HG02798 (cell line): ENCODE measurements around the gene TMEM147.

Experiments
- ATAC-seq: cut with Tn5 transposase; IDR thresholded peaks from one replicate; pipeline ENCODE4 v1.9.1; 2021; ENCODE audit warnings: mild to moderate bottlenecking; ENCODE audit not compliant: unreplicated experiment, poor library complexity

TMEM147 gene

DNA sequence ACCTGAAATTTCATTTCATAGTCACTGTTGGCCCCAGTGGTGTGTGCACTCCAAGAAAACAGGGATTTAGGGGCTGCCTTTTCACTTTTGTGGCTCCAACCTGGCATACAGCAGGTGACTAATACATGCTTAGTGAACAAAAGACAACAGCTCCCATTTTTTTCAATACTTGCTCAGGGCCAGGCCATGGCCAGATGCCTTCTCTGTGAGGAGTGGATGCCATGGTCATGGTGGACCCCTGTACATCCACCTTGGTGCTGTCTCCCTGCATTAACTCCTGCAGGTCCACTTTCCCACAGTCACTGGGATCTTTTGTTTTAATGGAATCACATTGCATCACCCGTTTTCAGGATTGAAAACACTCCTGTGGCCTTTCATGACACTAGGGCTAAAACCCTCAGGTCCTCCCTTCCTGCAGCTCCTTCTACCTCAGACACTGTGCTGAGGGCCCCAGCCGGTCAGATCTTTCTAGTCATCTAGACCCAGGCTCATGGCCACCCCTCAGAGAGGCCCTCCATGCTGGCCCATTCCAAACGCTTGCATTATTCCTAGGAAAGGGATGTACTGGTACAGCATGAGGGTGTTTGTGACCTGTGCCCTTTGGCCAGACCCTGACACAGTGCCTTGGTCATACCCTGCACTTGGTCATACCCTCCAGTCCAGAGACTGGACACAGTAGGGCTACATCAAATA is 1.2 kb upstream of the TMEM147 start:
- ATAC-seq, result no peak

DNA sequence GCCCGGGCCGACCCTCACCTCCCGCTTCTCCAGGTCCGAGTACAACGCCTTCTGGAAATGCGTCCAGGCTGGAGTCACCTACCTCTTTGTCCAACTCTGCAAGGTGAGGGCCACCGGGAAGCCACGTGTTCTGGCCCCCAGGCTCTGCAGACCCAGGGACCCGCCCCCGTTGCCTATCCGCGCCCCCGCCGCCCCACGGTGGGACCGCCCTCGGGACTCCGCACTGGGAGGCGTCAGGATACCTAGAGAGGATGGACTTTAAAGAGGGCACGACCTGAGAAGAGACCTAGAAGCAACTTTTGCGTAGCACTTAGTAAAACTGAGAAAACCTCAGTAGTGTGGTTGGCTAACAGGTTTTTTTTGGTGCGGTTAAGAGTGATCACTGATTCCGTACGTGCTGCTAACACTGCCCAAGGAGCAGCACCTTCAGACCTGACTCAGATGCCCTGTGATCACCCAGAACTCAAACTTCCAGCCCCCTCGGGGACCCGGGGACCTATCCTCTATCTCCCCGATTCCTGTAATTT is 492 bp downstream of the TMEM147 start:
- peak; percentile 46 for ATAC-seq

DNA sequence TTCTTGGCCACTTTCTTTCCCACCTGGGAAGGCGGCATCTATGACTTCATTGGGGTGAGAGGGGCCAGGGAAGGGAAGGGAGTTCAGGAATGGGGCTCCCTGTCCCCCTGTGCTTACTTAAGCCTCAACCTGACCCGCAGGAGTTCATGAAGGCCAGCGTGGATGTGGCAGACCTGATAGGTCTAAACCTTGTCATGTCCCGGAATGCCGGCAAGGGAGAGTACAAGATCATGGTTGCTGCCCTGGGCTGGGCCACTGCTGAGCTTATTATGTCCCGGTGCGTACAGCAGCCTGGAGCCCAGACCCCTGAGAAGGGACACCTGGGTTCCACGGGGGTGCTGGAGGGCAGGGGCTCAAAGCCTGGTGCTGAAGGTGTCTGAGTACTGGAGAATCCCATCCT is 1.1 kb downstream of the TMEM147 start:
- no peak for ATAC-seq

DNA sequence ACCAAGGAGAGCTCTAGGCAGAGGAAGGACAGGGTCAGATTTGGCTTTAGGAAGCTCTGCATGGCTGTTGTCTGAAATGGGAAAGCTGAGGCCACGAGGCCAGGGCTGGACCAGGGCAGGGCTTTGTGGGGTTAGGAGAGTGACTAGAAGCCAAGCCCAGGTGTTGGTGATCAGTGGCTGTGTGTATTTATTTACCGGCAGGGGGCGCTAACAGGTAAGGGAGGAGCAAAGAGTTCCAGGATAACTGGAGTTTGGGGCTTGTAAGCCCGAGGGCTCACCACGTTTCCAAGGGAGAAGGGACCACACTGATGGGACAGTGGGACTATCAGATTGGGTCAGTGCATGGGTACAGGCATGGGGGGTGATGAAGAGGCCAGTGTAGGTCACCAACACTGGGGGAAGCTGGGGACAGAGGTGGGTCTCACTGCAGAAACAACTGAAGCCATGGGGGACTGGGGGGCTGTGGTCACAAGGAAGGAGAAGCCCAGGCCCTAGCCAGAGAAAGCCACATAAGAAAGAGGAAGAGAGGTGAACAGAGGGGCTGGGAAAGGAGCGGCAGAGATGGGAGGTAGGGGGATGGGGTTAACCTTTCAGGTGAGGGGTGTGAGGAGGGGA is 3.9 kb downstream of the TMEM147 start:
- no peak for ATAC-seq

DNA sequence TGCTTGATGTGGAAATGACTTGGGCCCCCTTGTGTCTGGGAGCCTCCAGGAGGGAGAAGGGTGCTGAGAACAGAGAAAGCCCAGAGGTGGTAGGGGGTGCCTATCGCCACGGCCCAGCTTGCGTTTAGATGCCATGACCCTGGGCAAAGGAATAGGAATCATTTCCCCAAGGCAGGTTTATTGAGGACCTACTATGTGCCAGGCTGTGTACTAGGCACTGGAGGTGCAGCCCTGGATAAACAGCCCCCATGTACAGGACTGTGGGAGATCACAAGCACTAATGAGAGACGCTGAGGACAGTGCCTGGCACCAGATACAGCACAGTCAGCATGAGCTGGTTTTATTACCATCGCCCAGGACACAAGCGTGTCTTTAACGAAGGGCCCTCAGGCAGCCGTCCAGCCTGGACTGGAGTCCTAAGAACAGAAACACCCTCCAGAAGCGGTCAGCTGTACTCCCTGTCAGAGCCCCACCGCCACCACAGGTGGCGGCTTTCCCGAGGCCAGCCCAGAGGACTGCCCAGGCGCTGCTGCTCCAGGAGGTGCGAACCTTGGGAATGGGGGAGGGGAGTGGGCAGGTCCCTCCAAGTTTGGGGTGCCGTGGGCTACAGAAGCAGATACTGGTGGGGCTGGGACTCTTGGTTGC is 4.6 kb downstream of the TMEM147 start:
- no peak for ATAC-seq

DNA sequence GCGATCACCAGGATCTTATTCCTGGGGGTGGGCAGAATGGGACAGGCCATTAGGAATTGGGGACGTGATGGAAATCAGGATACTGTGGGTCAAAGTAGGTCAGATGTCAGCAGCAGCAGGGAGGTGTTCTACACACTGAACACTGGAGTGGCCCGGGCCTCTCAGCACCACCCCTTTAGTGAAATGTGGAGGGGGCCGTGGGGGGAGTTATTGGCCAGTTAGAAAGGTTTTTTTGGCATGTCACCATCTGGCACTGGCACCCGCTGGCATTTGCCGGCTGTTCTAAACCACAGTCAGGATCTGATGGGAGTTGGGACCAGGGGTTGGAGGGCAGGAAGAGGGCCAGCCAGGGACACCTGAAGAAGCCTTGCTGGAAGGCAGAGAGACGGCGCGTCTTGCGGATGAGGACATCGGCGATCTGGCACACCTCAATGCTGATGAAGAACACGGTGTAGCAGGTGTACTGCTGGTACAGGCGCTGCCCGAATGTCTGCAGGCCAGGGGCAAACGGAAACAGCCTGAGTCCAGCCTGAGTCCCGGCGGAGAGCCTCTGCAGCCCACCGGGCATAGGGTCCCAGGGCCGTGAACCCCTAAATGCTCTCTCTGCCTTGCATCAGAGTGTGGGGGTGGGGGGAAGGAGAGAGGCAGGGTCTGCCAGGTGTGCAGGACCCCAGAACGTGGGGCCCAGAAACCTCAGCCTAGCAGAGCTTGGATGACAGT is 5.8 kb downstream of the TMEM147 start:
- no peak for ATAC-seq

DNA sequence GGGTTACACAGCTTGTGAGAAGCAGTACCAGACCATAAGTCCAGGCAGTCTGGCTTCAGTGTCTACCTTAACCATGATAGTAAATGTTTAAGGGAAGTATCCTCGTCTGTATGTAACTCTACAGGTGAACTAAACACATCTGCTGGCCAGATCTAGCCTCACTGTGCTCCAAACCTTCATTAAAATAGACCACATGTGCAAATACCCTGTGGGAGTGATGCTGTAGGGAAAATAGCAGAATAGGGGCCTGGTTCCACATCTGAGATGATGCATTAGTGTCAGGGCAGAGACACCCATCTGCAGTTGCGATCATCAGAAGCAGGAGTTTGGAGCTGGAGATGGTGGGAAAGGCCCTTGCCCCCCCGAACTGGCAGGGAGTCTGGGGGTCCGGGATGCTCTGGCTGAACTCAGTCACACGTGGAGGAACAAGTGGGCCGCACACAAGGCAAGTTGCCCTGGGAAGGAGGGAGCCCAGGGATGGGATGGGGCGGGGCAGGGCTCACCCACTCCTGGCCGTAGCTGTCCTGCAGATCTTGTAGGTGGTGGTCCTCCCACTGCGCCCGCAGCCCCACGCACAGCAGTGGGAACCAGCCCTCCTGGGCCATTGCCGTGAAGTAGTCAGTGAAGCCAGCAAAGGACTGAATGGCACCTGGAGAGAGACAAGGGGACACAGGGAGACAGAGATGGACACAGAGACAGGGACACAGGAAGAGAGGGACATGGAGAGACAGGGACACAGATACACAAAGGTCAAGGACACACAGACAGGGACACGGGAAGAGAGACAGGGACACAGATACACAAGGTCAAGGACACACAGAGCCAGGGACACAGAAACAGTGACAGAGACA is 7.3 kb downstream of the TMEM147 start:
- no peak for ATAC-seq

DNA sequence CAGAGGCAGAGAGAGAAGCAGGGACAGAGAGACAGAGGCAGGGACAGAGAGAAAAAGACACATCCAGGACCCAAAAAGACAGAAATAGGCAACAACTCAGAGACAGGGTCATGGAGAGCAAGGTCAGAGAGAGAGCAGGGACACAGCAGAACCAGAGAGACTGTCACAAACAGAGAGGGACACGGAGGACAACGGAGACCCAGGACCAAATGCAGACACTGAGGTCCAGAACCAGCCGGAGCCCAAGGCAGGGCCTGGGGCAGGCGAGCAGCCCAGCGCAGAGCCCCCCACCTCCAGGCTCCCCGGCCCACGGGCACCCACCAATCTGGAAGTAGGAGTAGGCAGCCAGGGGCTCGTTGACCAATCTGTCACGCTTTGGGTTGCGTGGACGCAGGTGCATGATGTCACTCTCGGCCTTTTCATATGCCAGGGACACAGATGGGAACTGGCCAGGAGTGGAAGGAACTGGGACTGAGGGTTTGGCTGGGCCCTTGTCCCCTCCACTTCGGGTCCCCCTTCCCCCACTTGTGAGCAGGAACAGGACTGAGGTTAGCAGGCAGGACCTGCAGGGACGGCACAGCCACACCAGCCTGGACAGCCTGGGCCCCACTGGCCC is 8.1 kb downstream of the TMEM147 start:
- no peak for ATAC-seq

DNA sequence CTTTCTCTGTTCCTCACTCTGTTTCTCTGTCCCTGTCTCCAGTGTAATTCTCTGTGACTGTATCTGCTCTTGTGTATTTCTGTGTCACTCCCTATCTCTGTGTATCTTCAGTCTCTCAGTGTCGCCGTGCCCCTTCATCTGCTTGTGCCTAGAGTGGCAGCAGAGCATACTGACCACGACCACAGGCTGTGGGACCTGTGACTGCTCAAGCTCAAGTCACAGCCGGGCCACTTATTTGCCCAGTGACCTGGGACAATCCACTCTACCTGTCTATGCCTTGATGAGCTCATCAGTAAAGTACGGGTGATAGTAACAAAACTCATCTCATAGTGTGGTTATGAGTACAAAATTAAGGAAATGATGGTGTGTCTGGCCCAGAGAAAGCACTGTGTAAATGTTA is 8.7 kb downstream of the TMEM147 start:
- ATAC-seq, result no peak

DNA sequence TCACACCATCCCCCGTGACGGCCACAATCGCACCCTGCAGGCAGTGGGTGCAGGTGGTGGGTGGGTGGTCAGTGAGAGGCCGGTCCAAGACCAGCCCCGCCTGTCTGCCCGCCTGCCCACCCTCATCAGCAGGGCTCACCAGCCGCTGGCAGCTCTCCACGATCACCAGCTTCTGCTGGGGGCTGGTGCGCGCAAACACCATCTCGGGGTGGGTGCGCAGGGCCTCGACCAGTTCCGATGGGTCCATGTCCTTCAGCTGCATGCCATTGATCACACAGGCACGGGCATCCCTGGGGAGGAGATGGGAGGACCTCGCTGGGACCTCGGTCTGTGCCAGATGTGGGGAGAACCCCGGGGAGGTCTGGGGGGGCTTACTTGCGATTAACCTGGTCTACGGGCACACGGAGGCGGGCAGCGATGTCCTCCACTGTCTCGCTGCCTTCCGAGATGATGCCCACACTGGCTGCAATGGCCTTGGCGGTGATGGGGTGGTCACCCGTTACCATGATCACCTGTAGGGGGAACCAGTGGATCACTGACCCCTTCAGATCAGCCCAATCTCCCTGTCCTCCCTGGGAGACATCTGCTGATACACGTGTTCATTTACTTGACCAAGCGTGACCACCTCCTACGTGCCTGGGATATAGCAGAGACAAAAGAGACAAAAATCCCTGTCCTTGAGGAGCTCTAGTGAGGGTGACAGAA is 10.0 kb downstream of the TMEM147 start:
- ATAC-seq, result no peak

DNA sequence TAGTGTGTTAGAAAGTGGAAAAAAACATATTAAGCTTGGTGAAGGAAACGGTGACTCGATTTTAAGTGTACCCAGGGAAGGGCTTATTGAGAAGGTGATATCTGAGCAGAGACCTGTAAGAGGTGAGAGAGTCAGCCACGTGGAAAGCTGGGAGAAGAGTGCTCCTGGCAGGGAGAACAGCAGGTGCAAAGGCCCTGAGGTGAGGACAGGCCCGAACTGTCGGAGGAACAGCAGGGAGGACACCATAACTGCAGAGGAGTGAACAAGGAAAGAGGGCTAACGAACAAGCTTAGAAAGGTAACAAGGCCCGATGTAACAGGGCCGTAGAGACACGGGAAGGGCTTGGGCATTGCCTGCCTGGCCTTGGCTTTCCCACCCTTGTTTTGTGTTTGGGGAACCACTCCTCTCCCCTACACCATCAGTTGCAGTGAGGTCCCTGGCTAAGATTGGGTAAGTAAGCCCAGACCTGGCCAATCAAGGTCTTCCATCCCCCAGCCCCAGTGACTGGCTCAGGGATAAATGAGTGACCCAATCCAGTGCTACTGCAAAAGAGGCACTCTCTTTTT is 10.7 kb downstream of the TMEM147 start:
- no peak for ATAC-seq

DNA sequence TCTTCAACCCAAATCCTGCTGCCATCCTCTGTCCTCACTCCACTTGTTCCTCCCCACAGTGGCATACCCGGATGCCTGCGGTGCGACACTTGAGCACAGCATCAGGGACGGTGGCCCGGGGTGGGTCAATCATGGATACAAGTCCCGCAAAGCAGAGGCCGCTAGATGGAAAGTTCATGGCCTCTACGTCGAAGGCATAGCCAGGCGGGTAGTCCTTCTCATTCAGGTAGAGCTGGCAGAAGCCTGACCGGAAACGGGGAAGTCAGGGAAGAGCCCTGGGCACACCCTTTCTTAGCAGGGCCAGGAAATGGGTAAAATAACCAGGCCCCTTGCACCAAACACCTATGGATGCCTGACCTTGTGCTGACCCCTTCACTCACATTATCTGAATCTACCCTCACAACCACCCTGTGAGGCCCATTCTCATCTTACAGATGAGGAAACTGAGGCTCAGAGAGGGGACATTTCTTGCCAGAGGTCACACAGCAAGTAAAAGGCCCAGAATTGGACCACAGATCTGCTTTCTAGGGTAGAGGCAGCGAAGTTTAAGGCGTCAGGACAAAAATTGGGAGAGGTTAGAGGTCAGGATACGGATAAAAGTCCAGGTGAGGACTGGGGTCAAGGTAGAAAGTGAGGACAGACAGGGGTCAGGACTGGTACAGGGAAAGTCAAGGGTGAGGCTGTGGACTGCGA is 11.6 kb downstream of the TMEM147 start:
- no peak for ATAC-seq

DNA sequence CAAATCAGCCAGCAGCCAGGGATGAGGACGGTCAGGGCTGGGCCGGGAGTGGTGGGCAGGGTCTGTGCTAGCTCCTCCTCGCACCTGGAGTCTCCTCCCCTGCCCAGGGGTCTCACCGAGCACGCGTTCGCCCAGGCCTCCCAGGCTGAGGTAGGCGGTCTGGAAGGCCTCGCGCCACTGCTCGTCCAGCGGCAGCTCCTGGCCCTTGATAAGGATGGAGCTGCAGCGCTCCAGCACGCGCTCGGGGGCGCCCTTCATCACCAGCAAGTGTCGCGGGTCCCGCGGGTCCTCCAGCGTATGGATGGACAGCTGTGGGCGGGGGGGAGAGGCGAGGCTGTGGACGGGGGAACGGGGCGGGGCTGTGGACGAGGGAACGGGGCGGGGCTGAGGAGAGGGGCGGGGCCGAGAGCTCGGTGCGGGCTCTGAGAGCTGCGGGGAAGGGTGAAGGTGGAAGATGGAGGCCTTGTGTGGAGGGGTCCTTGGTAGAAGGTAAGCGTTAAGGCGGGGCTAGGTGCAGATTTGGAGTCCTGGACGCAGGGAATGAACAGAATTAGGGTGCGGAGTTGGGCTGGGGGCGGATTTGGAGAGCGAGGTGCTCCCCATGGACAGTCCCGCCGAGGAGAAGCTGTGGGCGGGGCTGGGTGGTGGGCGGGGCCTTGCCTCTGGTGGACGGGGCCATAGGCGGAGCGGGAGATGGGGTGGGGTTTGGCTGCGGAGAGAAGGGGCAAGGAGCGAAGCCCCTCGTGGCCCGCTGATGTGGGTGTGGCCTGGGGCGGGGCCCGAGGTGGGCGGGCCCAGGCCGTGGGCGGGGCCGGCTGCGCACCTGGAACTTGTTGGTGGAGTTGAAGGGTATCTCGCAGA is 12.3 kb downstream of the TMEM147 start:
- ATAC-seq, result no peak

DNA sequence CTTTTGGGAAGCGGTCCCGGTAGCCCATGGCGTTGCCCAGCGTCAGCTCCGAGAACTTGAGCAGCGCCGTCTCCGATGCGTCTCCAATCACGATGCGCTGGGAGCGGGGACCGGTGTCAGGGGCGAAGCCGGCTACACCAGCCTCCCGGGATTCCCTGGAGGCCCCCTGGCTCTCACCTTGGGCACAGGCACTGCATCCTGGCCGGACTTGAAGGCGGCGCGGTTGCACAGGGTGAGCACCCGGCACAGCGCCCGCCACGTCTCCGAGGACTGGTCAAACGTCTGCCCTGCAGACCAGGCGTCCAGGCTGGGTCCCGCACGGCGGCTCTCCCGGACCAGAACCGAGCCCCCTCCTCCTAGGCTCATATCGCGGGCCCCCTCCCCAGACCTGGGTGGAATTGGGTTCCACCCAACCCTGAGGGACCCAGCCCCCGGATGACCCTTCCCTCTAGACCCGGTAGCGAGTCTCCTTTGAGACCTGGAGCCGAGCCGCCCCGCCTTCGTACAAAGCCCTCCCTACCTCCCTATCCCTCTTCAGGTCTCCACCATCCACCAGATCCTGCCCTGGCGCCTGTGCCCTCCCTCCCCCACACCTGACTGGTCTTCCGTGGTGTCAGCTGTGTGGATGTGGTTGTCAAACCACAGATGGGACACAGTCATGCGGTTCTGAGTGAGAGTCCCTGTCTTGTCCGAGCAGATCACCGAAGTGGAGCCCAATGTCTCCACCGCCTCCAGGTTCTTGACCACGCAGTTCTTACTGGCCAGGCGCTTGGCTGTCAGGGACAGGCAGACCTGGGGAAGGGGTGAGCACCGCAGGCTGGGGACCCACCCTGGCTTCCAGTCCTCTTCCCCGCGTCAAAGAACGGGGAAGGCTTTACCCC is 13.2 kb downstream of the TMEM147 start:
- ATAC-seq, result no peak

DNA sequence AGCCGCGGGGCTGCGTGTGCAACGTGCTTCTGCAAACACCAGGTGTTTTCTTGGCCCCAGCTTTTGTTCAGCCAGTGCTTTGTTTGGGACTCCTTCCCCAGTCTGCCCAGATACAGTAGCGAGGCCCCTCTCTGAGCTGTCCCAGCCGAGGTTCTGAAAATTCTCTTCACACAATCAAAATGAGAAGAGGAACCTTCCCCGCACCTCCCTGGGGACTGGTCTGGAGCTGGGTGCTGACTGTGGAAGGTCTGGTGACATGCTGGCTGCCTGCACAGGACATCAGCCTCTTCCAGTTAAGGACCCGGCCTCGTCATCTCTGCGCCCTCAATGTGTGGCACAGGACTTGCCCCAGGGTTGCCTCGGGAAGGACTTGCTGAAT is 13.8 kb downstream of the TMEM147 start:
- ATAC-seq, result no peak

DNA sequence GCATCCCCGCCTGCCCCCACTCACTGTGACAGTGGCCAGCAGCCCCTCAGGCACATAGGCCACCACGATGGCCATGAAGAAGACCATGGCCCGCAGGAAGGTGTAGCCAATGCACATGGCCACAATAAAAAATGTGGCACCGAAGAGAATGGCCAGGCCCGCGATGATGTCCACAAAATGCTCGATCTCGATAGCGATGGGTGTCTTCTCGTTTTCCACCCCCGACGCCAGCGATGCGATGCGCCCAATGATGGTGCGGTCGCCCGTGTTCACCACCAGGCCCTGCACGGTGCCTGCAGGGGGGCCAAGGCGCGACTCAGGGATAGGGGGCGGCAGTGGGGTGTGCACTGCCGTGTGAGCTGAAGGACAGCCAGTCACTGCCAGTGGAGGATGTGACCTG is 14.4 kb downstream of the TMEM147 start:
- ATAC-seq, result no peak
